ENCODE measurements around the gene GATA1.

DNA sequence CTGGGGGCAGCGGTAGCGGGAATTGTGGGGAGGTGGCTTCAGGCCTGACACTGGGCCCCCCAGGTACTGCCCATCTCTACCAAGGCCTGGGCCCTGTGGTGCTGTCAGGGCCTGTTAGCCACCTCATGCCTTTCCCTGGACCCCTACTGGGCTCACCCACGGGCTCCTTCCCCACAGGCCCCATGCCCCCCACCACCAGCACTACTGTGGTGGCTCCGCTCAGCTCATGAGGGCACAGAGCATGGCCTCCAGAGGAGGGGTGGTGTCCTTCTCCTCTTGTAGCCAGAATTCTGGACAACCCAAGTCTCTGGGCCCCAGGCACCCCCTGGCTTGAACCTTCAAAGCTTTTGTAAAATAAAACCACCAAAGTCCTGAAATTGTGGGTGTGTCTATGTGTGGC is 7.5 kb downstream of the GATA1 start:
- TF ChIP-seq USF2 (IDR thresholded peaks at IDR 0.05; ENCODE audit: borderline replicate concordance, low read depth, low read length), result no peak
- no peak for TF ChIP-seq MXI1 (IDR thresholded peaks at IDR 0.05; ENCODE audit: low read depth, low read length)
- no peak for TF ChIP-seq EP300 (IDR thresholded peaks at IDR 0.05; ENCODE audit: borderline replicate concordance in 1 of 2, low read depth in 1 of 2, low read length in 1 of 2)
- TF ChIP-seq RAD21 (IDR thresholded peaks at IDR 0.05; ENCODE audit: low read length), result no peak
- TF ChIP-seq, protein P1, sequence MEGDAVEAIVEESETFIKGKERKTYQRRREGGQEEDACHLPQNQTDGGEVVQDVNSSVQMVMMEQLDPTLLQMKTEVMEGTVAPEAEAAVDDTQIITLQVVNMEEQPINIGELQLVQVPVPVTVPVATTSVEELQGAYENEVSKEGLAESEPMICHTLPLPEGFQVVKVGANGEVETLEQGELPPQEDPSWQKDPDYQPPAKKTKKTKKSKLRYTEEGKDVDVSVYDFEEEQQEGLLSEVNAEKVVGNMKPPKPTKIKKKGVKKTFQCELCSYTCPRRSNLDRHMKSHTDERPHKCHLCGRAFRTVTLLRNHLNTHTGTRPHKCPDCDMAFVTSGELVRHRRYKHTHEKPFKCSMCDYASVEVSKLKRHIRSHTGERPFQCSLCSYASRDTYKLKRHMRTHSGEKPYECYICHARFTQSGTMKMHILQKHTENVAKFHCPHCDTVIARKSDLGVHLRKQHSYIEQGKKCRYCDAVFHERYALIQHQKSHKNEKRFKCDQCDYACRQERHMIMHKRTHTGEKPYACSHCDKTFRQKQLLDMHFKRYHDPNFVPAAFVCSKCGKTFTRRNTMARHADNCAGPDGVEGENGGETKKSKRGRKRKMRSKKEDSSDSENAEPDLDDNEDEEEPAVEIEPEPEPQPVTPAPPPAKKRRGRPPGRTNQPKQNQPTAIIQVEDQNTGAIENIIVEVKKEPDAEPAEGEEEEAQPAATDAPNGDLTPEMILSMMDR (IDR thresholded peaks at IDR 0.05), result no peak
- no peak for TF ChIP-seq REST (IDR thresholded peaks at IDR 0.05; ENCODE audit: low read depth, low read length)
- no peak for TF ChIP-seq POLR2AphosphoS5 (IDR thresholded peaks at IDR 0.05; ENCODE audit: low read depth, low read length)
- no peak for TF ChIP-seq NFIC (IDR thresholded peaks at IDR 0.05; ENCODE audit: borderline replicate concordance)
- no peak for TF ChIP-seq TEAD4 (IDR thresholded peaks at IDR 0.05; ENCODE audit: borderline replicate concordance, insufficient read depth)
- no peak for TF ChIP-seq SMC3 (IDR thresholded peaks at IDR 0.05; ENCODE audit: low read depth, low read length)
- TF ChIP-seq GABPA (IDR thresholded peaks at IDR 0.05; ENCODE audit: low read depth), result no peak
- TF ChIP-seq TCF12 (IDR thresholded peaks at IDR 0.05), result no peak
- TF ChIP-seq MEF2A (IDR thresholded peaks at IDR 0.05; ENCODE audit: borderline replicate concordance, low read depth), result no peak
